Mesendoderm (in vitro differentiated cells): ENCODE data around the gene ELK1.

ENCODE experiments used
- DNase-seq: peaks from one replicate; pipeline ENCODE4 v3.0.0; 2013
- H2AK5ac ChIP-seq: 2 replicates; pipeline ENCODE4 v1.6.1; 2013; ENCODE audit warnings: low read length, inconsistent platforms
- H2BK120ac ChIP-seq: 2 replicates; pipeline ENCODE4 v1.6.1; 2013; ENCODE audit warnings: low read depth, mild to moderate bottlenecking, low read length, moderate library complexity, mixed read lengths
- H2BK15ac ChIP-seq: replicated peaks from 2 replicates; pipeline ENCODE4 v1.6.1; 2013; ENCODE audit warnings: low read depth, mild to moderate bottlenecking, moderate library complexity
- H2BK5ac ChIP-seq: 2 replicates; pipeline ENCODE4 v1.6.1; 2013; ENCODE audit warnings: low read length, inconsistent platforms
- H3K18ac ChIP-seq: 2 replicates; pipeline ENCODE4 v1.6.1; 2013; ENCODE audit warnings: mild to moderate bottlenecking, low read length, mixed read lengths
- H3K23ac ChIP-seq: one replicate; pipeline ENCODE4 v1.6.1; 2013; ENCODE audit warnings: low read length
- H3K27ac ChIP-seq: 2 replicates; pipeline ENCODE4 v1.5.1; 2013; ENCODE audit warnings: low read depth, mild to moderate bottlenecking, inconsistent platforms, low read length, moderate library complexity
- H3K27me3 ChIP-seq: 2 replicates; pipeline ENCODE4 v1.6.1; 2013; ENCODE audit warnings: low read length, control low read depth, mild to moderate bottlenecking, inconsistent platforms; ENCODE audit not compliant: insufficient read depth, poor library complexity
- H3K36me3 ChIP-seq: 2 replicates; pipeline ENCODE4 v1.6.1; 2013; ENCODE audit warnings: low read length, inconsistent platforms; ENCODE audit not compliant: control insufficient read depth, insufficient read depth
- H3K4ac ChIP-seq: one replicate; pipeline ENCODE4 v1.6.1; 2013; ENCODE audit warnings: low read depth, mild to moderate bottlenecking, low read length, moderate library complexity
- H3K4me1 ChIP-seq: 2 replicates; pipeline ENCODE4 v1.6.1; 2013; ENCODE audit warnings: low read depth, low read length, inconsistent platforms; ENCODE audit not compliant: control insufficient read depth
- H3K4me2 ChIP-seq: 2 replicates; pipeline ENCODE4 v1.6.1; 2013; ENCODE audit warnings: low read length
- H3K4me3 ChIP-seq: 2 replicates; pipeline ENCODE4 v1.5.1; 2013; ENCODE audit warnings: mild to moderate bottlenecking, low read length
- H3K56ac ChIP-seq: one replicate; pipeline ENCODE4 v1.6.1; 2013; ENCODE audit warnings: low read length
- H3K79me1 ChIP-seq: 2 replicates; pipeline ENCODE4 v1.6.1; 2013; ENCODE audit warnings: low read length, inconsistent platforms
- H3K79me2 ChIP-seq: 2 replicates; pipeline ENCODE4 v1.6.1; 2013; ENCODE audit warnings: mild to moderate bottlenecking, low read length; ENCODE audit not compliant: control insufficient read depth, insufficient read depth
- H3K9ac ChIP-seq: 2 replicates; pipeline ENCODE4 v1.6.1; 2013; ENCODE audit warnings: low read length, inconsistent platforms
- H4K5ac ChIP-seq: one replicate; pipeline ENCODE4 v1.6.1; 2013; ENCODE audit warnings: low read length
- H4K8ac ChIP-seq: one replicate; pipeline ENCODE4 v1.6.1; 2013; ENCODE audit warnings: low read depth, mild to moderate bottlenecking, control low read depth, low read length, moderate library complexity
- WGBS: extraction: QIAGEN DNeasy Blood & Tissue Kit; methylation state at CpG from one replicate; pipeline ENCODE4 v1.1.7; 2013; ENCODE audit warnings: low lambda C conversion rate, missing lambda C conversion rate; ENCODE audit not compliant: insufficient coverage; ENCODE audit errors: extremely low coverage; 5-methylcytosine and 5-hydroxymethylcytosine counted together

The ELK1 gene

GRCh38 chrX:47644557-47645091 is 5.7 kb downstream of the ELK1 start:
- Histone ChIP-seq H3K23ac (no peak overlapping the region), H3K4me2 (no peak overlapping the region), H3K4me3 (no peak overlapping the region), H3K18ac (no peak overlapping the region), H3K79me1 (no peaks in the 10 kb centered on the region), H3K56ac (no peak overlapping the region), H3K9ac (no peak overlapping the region), H3K27me3 (no peaks in the 10 kb centered on the region), H2BK15ac (no peak overlapping the region), H3K27ac (no peak overlapping the region), H2BK120ac (no peak overlapping the region), H2BK5ac (no peak overlapping the region), H2AK5ac (no peak overlapping the region), H4K5ac (no peak overlapping the region), H3K4ac (no peak overlapping the region), H3K36me3 (peaks cover 2% of the 10 kb centered on the region), H3K79me2 (peaks cover 3% of the 10 kb centered on the region), H3K4me1 (no peaks in the 10 kb centered on the region), H4K8ac (no peak overlapping the region)
- WGBS, result no CpG with 5 or more reads among the region's 12 CpGs
- peak; percentile 78 for DNase-seq

- Histone ChIP-seq H4K8ac (no peak overlapping the region), H3K27ac (no peak overlapping the region), H3K4me1 (no peaks in the 10 kb centered on the region), H2AK5ac (no peak overlapping the region), H2BK120ac (no peak overlapping the region), H3K23ac (no peak overlapping the region), H3K18ac (no peak overlapping the region), H4K5ac (no peak overlapping the region), H3K4me2 (no peak overlapping the region), H3K4ac (no peak overlapping the region), H3K4me3 (no peak overlapping the region), H3K79me2 (no peaks in the 10 kb centered on the region), H3K79me1 (no peaks in the 10 kb centered on the region), H3K36me3 (peaks cover 2% of the 10 kb centered on the region), H3K56ac (no peak overlapping the region), H3K9ac (no peak overlapping the region), H2BK15ac (no peak overlapping the region), H2BK5ac (no peak overlapping the region), H3K27me3 (no peaks in the 10 kb centered on the region)
- WGBS, result no CpG with 5 or more reads among the region's 2 CpGs
- DNase-seq, result peak; percentile 48
Measured at GRCh38 chrX:47643926-47644325, 6.4 kb downstream of the ELK1 start.

GRCh38 chrX:47638816-47639215 is 11.5 kb downstream of the ELK1 start:
- no CpG with 5 or more reads among the region's 14 CpGs for WGBS
- no peaks in the 10 kb centered on the region for H3K79me2 ChIP-seq
- no peak for DNase-seq

DNA sequence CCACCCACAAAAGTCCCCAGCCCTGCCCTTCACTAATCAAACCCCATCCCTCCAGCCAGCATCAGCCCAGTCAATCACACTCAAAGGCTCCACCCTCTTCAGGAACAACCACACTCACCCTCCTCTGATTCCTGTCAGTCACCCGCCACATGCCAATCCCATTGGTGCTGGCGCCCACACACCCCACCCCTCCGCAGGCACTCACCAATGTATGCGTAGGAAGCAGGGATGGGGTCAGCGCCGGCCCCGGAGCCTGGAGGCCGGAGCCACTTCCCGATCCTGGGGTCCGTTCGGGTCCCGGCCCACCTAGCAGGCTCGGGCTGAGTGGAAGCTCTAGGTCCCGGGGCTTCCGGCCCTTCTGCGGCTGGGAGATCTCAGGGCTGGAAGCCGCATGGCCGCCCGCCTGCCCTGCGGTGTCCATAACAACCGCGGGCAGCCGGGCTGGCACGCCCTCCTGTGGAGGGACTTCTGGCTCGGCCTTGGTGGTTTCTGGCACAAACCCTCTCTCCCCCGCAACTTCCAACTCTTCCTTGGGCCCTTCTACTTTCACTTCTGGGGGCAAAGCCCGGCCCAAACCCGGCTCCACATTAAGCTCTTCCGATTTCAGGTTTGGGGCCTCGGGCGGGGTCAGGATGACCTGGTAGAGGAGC is 12.7 kb downstream of the ELK1 start:
- no CpG with 5 or more reads among the region's 31 CpGs for WGBS
- peak; percentile 78 for DNase-seq
- no peak overlapping the region for H3K27ac ChIP-seq
- no peaks in the 10 kb centered on the region for H3K79me1 ChIP-seq
- H3K23ac ChIP-seq, result no peak overlapping the region
- H2BK120ac ChIP-seq, result no peak overlapping the region
- no peaks in the 10 kb centered on the region for H3K27me3 ChIP-seq
- no peak overlapping the region for H3K4me2 ChIP-seq
- no peak overlapping the region for H3K56ac ChIP-seq
- peaks cover 5% of the 10 kb centered on the region for H3K36me3 ChIP-seq
- H2BK15ac ChIP-seq, result no peak overlapping the region
- H4K5ac ChIP-seq, result no peak overlapping the region
- no peaks in the 10 kb centered on the region for H3K4me1 ChIP-seq
- no peak overlapping the region for H2BK5ac ChIP-seq
- H3K9ac ChIP-seq, result no peak overlapping the region
- no peak overlapping the region for H3K4me3 ChIP-seq
- no peak overlapping the region for H3K4ac ChIP-seq
- H3K79me2 ChIP-seq, result no peaks in the 10 kb centered on the region
- no peak overlapping the region for H2AK5ac ChIP-seq
- H4K8ac ChIP-seq, result no peak overlapping the region
- no peak overlapping the region for H3K18ac ChIP-seq

More at GRCh38 chrX:47638816-47639215, 11.5 kb downstream of the ELK1 start:
- H3K4me3 ChIP-seq, result no peak overlapping the region
- no peak overlapping the region for H4K8ac ChIP-seq
- H2BK5ac ChIP-seq, result no peak overlapping the region
- H3K23ac ChIP-seq, result no peak overlapping the region
- no peaks in the 10 kb centered on the region for H3K27me3 ChIP-seq
- no peak overlapping the region for H3K27ac ChIP-seq
- H3K79me1 ChIP-seq, result no peaks in the 10 kb centered on the region
- H2BK120ac ChIP-seq, result no peak overlapping the region
- no peak overlapping the region for H2BK15ac ChIP-seq
- no peak overlapping the region for H3K4ac ChIP-seq
- no peak overlapping the region for H3K9ac ChIP-seq
- H3K4me1 ChIP-seq, result no peaks in the 10 kb centered on the region
- H2AK5ac ChIP-seq, result no peak overlapping the region
- no peak overlapping the region for H3K18ac ChIP-seq
- peaks cover 5% of the 10 kb centered on the region for H3K36me3 ChIP-seq
- no peak overlapping the region for H4K5ac ChIP-seq
- no peak overlapping the region for H3K56ac ChIP-seq
- H3K4me2 ChIP-seq, result no peak overlapping the region

DNA sequence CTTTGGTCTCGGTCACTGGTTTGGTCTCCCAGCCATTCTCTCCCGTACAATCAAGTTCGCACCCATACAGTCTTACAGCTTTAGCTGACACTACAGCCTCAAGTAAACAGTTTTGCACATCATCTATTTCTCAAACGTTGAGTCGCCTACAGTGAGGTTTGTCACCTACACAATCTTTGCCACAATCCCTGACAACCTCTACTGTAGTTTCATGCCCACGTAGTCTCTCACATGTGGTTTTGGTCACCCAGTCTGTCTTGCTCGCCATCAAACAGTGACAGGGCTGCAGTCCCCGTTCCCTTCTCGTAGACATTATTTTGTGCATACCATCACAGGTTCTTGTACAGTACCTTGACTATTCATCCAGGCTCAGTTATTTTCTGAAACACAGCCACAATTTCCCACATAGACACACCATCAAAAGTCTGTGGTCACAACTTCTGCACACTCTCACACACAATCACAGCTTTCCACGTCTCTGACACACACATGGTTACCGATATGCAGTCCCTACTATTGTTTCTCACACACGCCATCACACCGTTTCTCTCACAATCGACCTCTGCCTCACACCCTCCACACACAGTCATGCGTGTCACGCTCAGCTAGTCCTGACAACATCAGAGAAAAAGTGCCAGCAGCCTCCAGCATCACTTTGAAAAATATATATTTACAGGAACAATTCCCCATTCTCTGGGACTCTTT is 15.3 kb downstream of the ELK1 start:
- Histone ChIP-seq H3K27me3 (no peaks in the 10 kb centered on the region), H3K23ac (no peak overlapping the region), H3K4me2 (no peak overlapping the region), H3K79me2 (no peaks in the 10 kb centered on the region), H3K27ac (no peak overlapping the region), H2BK5ac (no peak overlapping the region), H2AK5ac (no peak overlapping the region), H2BK15ac (no peak overlapping the region), H3K18ac (no peak overlapping the region), H3K56ac (no peak overlapping the region), H3K4me1 (no peaks in the 10 kb centered on the region), H3K4me3 (no peak overlapping the region), H3K4ac (no peak overlapping the region), H2BK120ac (no peak overlapping the region), H4K5ac (no peak overlapping the region), H4K8ac (no peak overlapping the region), H3K79me1 (no peaks in the 10 kb centered on the region), H3K9ac (no peak overlapping the region), H3K36me3 (peaks cover 2% of the 10 kb centered on the region)
- WGBS, result no CpG with 5 or more reads among the region's 16 CpGs
- DNase-seq, result no peak
